Posterior vena cava (tissue), 2 donors: ENCODE measurements around the gene TPI1. TPM values are rescaled to one million over a fixed set of nuclear protein-coding genes. Genes with fewer than 3 reads are reported as not detected.

Experiments
- DNase-seq: peaks from one replicate; pipeline ENCODE4 v3.0.0-alpha.2; 2020; ENCODE audit warnings: low spot score
- intact Hi-C, 2 donors: fragments of 100-400 bp; cut with DNase I; formaldehyde crosslinking; loops; one replicate each; pipeline versions ENCODE4 v1.14.1 to v1.14.2; 2022 to 2023
- long read RNA-seq, 2 donors: library from polyadenylated mRNA; unstranded; transcript quantifications; one replicate each; pipeline ENCODE4 v2.0.0, GENCODE V29; 2020 to 2021
- total RNA-seq, 2 donors: library from RNA; stranded (reverse); fragmentation: NEBNext Ultra II Directional; extraction: Animal tissue kit (Norgen Biotek cat#: 25700); gene quantifications; one replicate each; pipeline ENCODE4 v1.2.1, GENCODE V29; 2021
- donor health status: DM: yes; HTN: yes; CAD: no.
- donor health status: DM: yes; HTN: yes; CAD: no.

The TPI1 gene
- total RNA-seq: 100 to 1,000 TPM; 303 to 366 TPM
- long read RNA-seq, donor 1, transcript TPI1-201 (7 exons, 1,763 nt): major isoform, 210 of 225 reads
- long read RNA-seq, donor 1, partial matches to known transcripts: 9 of 225 reads
- long read RNA-seq, donor 1, other reads (novel, unspliced or antisense): 5 of 225 reads
- long read RNA-seq, donor 2, transcript TPI1-201 (7 exons, 1,763 nt): major isoform, 2,645 of 2,781 reads
- long read RNA-seq, donor 2, partial matches to known transcripts: 24 of 2,781 reads
- long read RNA-seq, donor 2, other reads (novel, unspliced or antisense): 107 of 2,781 reads

DNA sequence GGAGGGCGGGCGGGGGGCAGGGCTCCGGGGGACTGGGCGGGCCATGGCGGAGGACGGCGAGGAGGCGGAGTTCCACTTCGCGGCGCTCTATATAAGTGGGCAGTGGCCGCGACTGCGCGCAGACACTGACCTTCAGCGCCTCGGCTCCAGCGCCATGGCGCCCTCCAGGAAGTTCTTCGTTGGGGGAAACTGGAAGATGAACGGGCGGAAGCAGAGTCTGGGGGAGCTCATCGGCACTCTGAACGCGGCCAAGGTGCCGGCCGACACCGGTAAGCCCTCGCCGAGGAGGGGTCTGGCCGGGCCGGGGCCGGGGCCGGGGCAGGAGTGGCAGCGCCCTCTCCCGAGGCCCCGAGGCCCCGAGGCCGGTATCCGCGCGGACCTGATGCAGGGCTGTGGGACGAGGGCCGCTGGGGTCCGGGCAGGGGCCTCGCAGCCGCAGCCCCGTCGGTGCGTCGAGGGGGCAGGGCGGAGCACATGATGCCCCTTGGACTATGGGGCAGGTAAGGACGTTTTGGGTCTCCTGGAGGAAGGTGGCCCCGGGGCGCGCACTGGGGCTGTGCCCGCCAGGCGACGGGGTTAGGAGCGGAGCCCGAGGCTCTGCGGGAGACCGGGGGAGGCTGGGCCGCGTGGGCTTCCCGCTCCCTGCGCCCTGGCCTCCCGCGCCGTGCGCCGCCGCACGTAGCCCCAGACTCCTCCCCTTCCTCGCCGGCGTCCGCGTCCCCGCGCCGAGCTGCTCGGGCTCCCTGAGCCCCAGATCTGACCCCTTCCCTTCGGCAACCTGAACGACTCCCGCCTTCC, at the start of gene TPI1:
Gene TPI1 (plus strand): TSS at position 119 of the 798 bp plus-strand sequence. CDS start 36 bp downstream, at position 155.
- DNase-seq: peak; percentile 95
- intact Hi-C loops: loop anchor here in 1 of 2 donors (5.0 kb wide), 1 partner anchor 60 kb away; the partner anchor contains the start of gene ATN1

DNA sequence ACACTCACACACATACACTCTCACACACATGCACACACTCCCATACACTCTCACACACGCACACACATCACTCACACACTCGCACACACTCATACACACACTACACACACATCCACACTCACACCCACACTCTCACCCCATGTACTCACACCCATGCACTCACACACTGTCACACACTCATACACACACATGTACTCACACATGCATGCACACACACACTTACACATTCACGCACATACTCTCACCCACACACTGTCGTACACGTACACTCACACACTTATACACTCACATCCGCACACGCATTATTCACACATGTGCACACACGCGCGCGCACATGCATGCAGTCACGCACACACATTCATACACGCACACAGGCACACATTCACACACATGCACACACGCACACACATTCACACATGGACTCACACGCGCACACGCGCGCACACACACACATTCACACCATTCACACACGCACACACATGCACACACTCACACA, 49.6 kb upstream of the TPI1 start:
- intact Hi-C loops: no loop called here
- DNase-seq: no peak

DNA sequence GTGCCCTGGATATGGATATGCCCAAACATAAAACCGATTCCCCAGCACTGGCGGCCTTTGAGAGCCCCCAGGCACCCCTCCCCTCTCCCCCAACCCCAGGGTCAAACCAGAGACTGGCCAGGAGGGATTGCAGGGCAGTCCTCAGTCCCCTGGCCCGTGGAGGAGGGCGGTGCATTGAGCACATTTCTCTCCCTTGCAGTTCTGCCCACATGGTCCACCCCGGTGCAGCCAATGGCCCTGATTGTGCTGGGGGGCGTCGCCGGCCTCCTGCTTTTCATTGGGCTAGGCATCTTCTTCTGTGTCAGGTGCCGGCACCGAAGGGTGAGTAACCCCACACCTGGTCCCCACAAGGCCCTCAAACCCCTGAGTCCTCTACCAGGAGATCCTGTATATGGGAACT, 49.1 kb upstream of the TPI1 start:
- no peak for DNase-seq
- intact Hi-C loops: no loop called here

DNA sequence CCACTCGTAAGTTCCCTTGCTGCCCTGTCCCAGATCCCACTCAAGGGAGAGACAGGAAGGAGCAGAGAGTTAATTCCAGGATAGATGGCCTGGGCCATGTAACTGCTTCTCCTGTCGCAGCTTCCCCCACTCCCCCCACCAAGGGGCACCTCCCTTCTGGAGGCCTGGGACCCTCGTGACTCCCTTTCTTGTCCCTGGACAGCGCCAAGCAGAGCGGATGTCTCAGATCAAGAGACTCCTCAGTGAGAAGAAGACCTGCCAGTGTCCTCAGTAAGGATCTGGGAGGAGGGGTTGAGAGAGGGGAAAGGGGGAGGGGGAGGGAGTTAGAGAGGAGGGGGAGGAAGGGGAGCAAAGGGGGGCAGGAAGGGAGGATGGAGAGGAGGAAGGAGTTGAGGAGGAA, 48.7 kb upstream of the TPI1 start:
- intact Hi-C loops: no loop called here

DNA sequence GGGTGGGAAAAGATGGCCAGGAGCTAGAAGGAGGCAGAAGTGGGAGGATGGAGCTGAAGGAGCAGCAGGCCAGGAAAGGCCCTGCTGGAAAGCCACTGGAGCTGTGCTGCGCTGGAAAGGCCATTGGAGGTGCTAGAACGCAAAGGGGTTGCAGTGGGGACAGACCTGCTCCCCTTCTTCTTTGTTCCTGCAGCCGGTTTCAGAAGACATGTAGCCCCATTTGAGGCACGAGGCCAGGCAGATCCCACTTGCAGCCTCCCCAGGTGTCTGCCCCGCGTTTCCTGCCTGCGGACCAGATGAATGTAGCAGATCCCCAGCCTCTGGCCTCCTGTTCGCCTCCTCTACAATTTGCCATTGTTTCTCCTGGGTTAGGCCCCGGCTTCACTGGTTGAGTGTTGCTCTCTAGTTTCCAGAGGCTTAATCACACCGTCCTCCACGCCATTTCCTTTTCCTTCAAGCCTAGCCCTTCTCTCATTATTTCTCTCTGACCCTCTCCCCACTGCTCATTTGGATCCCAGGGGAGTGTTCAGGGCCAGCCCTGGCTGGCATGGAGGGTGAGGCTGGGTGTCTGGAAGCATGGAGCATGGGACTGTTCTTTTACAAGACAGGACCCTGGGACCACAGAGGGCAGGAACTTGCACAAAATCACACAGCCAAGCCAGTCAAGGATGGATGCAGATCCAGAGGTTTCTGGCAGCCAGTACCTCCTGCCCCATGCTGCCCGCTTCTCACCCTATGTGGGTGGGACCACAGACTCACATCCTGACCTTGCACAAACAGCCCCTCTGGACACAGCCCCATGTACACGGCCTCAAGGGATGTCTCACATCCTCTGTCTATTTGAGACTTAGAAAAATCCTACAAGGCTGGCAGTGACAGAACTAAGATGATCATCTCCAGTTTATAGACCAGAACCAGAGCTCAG, 48.0 kb upstream of the TPI1 start:
- intact Hi-C loops: no loop called here
- DNase-seq: no peak

More for the DNA sequence above, 48.7 kb upstream of the TPI1 start:
- DNase-seq: no peak

DNA sequence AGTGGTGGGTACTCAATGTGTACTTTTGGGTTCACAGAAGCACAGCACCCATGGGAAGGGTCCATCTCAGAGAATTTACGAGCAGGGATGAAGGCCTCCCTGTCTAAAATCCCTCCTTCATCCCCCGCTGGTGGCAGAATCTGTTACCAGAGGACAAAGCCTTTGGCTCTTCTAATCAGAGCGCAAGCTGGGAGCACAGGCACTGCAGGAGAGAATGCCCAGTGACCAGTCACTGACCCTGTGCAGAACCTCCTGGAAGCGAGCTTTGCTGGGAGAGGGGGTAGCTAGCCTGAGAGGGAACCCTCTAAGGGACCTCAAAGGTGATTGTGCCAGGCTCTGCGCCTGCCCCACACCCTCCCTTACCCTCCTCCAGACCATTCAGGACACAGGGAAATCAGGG, 47.2 kb upstream of the TPI1 start:
- DNase-seq: no peak
- intact Hi-C loops: no loop called here

DNA sequence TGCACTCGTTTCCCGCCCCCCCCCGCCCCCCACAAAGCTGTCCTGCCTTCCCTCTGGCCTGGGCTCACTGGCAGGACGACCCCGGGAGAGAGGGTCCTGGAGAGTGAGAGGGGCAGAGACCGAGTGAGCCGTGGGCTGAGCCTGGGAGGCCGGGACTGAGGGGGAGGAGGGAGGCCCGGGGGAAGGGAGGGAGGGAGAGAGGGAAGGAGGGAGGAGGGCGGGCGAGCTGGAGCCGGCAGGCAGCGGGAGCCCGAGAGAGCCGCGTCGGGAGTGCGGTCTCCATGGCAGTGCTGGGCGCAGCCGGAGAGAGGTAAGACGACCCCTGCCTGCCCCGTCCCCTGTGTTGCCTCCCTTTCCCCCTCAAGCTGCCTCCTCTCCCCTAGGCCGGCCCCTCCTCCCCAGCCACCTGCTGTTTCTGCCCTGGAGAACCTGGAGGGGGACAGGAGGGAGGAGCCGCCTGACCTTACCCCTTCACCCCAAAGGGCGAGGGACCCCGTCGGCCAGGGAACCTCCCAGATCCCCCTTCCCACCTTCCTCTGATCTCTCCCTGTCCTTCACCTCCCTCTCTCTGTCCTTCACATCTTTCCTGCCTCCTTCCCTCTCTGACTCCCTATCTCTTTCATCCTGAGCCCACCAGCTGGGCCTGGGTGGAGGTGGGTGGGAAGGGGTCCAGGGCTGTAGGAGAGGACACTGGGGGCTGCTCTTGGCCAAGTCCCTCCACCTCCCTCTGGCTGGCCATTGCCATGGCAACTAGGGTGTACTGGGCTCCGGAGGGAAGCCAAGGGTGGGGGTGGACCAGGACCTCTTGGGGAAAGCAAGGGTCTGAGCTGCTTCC, 45.5 kb upstream of the TPI1 start, which contains the start of gene GPR162:
Gene GPR162 (plus strand): TSS at position 231 of the 835 bp plus-strand sequence. CDS start 2,078 bp downstream, outside the sequence.
- intact Hi-C loops: no loop called here
- DNase-seq: no peak

DNA sequence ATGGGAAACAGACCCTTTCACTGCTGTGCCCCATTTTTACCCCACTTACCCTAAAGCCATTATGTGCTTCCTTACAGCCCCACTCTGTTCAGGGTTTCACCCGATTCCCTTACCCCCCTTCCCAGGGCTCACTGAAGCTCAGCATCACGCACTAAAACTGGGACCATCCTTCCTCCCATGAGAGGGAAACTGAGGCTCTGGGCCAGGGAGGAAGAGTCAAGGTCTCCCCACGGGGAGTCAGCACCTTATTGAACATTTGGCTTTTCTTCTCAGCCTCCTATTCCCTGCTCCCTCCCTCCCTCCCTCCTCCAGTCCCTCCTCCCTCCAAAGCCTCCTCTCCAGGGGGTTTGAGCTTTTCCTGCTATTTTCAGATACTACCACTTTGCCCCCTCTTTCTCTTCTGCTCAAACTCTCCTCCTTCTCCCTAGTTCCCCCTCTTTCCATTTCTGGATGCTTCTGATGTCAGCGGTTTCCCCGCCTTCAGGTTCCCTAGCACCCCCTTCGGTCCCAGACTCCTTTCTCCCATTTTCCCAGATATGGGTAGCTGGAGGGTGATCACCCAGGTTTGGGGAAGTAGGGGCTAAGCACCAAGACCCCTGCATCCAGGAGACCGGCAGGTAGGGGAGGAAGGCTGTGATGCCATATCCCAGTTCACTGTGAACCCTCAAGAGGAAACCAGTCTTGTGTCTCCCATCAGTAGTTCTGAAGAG, 44.8 kb upstream of the TPI1 start:
- intact Hi-C loops: no loop called here
- DNase-seq: no peak

DNA sequence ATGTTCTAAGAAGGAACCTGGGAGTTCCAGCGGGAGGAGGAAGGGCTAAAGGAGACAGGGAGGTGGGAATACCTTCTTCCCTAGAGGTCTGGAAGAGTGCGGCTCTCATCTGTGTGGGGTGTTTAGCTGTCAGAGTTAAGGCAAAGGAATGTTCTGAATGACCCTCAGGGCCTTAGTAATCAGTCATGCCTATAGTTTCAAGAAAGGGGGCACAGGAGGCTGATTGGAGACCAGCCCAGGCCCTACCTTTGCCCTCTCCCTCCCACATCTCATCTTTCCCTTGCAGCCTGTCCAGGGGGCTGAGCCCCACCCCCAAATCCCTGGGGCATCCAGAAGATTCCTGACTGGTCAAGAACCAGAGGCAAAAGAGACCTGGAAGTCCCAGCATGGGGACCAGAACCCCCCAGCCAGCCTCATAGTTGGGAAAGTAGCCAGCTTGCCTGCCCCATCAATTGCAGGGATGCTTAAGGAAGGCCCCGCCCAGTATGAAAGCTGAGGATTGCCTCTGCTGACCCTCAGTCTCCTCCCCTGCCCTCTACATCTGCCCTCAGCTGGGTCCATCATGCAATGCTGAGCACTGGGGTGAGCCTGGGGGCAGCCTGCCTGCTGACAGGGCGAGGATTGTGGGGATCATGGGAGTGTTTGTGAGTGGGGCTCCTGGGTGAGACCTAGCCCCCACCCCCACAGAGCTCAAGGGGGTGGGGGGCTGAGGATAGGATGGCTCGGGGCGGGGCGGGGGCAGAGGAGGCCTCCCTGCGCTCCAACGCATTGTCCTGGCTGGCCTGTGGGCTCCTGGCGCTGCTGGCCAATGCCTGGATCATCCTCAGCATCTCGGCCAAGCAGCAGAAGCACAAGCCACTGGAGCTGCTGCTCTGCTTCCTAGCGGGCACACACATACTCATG, 43.9 kb upstream of the TPI1 start:
- DNase-seq: no peak
- intact Hi-C loops: no loop called here

DNA sequence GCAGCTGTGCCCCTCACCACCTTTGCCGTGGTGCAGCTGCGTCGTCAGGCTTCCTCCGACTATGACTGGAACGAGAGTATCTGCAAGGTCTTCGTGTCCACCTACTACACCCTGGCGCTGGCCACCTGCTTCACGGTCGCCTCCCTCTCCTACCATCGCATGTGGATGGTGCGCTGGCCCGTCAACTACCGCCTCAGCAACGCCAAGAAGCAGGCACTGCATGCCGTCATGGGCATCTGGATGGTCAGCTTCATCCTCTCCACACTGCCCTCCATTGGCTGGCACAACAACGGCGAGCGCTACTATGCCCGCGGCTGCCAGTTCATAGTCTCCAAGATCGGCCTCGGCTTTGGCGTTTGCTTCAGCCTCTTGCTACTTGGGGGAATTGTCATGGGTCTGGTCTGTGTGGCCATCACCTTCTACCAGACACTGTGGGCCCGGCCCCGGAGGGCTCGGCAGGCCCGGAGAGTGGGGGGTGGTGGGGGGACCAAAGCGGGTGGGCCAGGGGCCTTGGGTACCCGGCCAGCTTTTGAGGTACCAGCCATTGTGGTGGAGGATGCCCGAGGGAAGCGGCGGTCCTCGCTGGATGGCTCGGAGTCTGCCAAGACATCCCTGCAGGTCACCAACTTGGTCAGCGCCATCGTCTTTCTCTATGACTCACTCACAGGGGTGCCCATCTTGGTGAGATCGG, 43.1 kb upstream of the TPI1 start:
- DNase-seq: no peak
- intact Hi-C loops: no loop called here

DNA sequence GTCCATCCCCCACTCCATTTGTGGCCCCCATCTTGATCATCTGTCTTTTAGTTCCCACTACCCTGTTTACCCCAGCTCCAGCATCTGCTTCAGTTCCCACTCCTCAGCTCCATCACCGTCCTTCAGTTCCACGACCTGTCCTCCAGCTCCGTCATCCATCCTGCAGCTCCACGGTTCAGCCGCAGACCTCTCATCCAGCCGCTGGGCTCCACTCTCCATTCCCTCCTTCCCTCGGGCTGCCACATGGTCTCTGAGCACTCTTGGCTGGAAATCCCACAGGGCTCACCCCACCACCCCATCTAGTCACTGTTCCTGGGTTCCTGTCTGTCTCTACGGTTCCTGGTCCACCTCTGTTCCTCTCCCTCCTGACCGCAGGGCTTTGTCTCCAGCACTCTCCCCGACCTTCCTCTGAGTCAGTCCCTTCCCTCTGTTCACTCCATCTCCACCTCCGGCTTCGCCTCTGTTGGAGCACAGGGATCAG, 42.4 kb upstream of the TPI1 start:
- DNase-seq: no peak
- intact Hi-C loops: no loop called here

DNA sequence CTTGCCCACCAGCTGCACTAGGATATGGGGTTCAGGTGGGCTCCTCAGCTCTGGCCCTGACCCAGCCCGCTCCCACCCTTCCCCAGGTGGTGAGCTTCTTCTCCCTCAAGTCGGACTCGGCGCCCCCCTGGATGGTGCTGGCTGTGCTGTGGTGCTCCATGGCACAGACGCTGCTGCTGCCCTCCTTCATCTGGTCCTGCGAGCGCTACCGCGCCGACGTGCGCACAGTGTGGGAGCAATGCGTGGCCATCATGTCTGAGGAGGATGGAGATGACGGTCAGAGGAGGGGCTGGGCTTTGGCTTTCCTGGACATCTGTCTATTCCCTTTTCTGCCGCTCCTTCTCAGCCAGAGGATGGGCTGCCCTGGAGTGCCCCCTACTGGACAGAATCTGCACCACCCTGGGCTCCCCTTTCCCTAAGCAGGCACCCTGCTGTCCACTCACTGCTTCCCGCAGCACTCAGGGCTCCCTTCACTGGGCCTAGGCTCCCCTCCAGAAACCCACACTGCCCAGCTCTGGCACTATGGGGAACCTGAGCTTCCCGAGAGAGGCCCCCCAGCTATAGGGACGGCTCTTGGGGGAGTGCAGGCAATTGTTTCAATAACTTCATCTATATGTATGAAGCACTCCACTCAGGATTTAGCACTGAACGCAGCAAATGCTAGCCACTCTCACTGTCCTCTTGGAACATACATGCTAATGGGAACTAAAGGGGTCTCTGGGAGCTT, 41.8 kb upstream of the TPI1 start:
- intact Hi-C loops: no loop called here
- peak; percentile 95 for DNase-seq

DNA sequence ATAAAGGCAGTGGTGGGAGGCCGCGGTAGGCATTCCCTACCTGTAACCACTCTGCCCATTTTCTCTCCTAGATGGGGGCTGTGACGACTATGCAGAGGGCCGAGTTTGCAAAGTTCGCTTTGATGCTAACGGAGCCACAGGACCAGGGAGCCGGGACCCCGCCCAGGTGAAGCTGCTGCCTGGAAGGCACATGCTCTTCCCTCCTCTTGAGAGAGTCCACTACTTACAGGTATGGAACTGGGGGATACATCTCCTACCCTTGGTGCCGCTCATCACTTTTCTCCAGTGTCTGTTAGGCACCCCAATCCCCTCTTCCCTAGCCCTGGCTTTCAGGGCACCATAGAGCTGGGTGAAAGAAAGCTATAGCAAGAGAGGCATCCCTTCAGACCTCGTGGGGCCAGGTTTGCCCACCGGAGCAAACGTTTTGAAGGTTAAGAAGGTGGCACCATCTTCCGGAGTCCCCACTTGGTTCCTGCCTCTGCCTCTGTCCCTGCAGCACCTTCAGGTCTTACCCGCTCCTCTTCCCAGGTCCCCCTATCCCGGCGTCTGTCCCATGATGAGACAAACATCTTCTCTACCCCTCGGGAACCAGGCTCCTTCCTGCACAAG, 41.1 kb upstream of the TPI1 start:
- DNase-seq: no peak
- intact Hi-C loops: no loop called here

DNA sequence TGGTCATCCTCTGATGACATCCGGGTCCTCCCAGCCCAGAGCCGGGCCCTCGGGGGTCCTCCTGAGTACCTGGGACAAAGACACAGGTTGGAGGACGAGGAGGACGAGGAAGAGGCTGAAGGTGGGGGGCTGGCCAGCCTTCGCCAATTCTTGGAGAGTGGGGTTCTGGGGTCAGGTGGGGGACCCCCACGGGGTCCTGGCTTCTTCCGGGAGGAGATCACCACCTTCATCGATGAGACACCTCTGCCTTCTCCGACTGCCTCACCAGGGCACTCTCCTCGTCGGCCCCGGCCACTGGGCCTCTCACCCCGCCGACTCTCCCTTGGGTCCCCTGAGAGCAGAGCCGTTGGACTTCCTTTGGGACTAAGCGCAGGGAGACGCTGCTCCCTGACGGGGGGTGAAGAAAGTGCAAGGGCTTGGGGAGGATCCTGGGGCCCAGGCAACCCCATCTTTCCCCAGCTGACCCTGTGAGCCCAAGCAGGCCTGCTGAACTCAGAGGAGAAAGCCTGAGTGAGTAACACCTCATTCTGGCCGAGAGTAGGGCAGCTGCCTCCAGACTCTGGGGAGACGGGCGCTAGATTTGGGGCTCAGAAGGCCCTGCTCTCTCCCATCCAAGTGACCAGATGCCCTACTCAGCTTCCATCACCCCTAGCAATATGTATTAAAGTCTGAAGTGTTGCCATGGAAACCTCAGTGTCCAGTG, 40.4 kb upstream of the TPI1 start:
- DNase-seq: no peak
- intact Hi-C loops: no loop called here
